GM11168 (cell line): ENCODE measurements around the gene INPP4B.

Experiments used
- in situ Hi-C: fragments of 300-500 bp; cut with MboI; formaldehyde crosslinking; loops from one replicate; pipeline ENCODE4 v1.12.0; 2022; ENCODE audit warnings: low sequenced_read_pairs; ENCODE audit not compliant: unreplicated experiment

Gene INPP4B

GRCh38 chr4:142500966-142501365 lies 345.1 kb downstream of the INPP4B start:
- in situ Hi-C loops, result no loop called here

DNA sequence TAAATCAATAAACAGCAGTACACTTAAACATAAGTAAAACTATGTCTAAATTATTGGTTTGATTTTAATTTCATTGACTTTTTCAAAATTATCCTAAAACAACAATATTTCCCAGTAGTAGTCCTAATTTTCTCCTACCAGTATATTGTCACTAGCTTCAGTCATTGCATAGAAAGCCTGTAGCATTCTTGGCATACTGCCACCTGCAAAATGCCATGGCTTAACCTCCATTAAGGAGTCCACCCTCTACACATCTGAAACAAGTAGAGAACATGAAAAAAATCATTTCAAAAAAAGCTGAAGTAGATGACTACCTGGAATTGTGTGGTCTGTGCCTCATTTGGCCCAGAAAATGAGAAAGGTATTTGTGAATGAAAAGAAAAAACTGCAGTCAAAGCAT lies 348.5 kb downstream of the INPP4B start:
- in situ Hi-C loops, result no loop called here

DNA sequence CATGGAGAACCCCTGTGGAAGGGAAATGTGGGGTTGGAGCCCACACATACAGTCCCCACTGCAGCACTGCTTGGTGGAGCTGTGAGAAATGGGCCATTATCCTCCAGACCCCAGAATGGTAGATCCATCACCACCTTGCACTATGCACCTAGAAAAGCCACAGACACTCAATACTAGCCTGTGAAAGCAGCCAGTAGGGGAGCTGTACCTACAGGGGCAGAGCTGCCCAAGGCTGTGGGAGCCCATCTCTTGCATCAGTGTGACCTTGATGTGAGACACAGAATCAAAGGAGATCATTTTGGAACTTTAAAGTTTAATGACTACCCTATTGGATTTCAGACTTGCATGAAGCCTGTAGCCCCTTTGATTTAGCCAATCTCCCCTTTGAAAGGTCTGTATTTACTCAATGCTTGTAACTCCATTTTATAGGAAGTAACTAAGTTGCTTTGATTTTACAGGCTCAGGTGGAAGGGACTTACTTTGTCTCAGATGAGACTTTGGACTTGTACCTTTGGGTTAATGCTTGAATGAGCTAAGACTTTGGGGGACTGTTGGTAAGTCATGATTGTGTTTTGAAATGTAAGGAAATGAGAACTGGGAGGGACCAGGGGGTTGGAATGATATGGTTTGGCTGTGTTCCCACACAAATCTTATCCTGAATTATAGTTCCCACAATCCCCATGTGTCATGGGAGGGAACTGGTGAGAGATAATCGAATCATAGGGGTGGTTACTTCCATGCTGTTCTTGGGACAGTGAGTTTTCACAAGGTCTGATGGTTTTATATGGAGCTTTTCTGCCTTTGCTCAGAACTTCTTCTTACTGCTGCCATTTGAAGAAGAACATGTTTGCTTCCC lies 352.6 kb downstream of the INPP4B start:
- in situ Hi-C loops, result no loop called here

GRCh38 chr4:142485452-142485851 lies 360.6 kb downstream of the INPP4B start:
- in situ Hi-C loops, result no loop called here

DNA sequence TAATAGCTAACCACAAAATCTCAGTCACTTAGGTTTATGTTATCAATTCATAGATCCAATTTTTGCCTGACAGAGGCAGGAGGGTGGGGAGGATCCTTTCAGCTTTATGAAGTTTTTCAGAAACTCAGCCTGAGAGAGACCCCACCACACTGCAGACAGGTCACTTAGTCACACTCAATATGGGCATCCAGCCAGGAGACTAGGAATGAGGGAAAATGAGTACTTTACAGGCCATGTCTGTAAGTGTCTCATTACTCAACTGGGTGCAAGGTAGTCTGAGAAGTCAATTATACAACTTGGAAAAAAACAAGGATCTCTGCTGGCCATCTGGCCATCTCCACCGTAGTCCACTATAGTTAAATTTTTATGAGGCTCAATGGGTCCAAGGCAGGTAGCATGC lies 365.9 kb downstream of the INPP4B start:
- in situ Hi-C loops, result no loop called here

DNA sequence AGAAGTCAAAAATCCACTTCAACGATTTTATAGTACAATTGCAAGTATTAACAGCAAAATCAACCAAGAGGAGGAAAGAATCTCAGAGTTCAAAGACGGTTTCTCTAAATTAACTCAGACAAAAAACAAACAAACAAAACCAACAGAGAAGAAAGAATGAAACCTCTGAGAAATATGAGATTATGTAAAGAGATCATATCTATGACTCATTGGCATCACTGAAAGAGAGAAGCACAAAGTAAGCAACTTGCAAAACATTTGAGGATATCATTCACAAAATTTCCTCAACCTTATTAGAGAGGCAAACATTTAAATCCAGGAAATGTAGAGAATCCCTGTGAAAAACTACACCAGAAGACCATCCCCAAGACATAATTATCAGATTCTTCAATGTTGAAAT lies 370.4 kb downstream of the INPP4B start:
- in situ Hi-C loops, result no loop called here

DNA sequence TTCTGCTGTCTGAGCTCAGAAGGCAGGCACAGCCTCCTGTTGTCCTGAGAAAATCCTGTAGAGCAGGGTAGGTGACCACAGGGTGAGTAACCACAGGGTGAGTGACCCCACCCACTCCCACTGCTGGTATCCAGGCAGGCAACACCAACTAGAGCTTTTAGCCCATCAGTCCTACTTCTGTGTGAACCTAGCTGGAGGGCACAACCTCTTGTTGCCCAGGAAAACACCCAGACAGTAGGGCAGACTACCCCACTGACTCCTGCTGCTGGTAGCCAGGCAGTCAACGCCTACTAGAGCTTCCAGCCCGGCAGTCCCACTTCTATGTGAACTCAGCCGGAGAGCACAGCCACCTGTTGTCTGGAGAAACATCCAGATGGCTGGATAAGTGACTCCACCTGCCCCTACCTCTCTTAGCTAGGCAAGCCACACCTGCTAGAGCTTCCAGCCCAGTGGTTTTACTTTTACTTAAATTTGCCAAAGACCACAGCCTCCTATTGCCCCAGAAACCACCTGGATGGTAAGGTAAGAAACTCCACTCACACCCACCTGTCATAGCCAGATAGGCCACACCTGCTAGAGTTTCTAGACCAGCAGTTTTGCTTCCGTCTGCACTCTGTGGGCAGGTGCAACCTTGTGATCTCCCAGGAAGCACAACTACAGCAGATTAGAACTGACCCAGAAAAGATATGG lies 371.6 kb downstream of the INPP4B start:
- in situ Hi-C loops, result no loop called here

DNA sequence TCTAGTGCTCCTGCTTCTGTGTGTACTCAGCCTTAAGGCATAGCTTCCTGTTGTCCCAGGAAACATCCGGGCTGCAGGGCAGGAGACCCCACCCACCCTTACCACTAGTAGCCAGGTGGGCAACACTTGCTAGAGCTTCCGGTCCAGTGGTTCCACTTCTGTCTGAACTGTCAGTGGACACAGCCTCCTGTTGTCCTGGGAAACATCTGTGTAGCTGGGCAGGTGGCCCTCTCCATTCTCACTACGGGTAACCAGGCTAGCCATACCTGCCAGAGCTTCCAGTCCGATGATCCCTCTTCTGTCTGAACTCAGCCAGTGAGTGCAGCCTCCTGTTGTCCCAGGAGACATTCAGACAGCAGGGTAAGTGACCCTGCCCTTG lies 372.2 kb downstream of the INPP4B start:
- in situ Hi-C loops, result no loop called here

DNA sequence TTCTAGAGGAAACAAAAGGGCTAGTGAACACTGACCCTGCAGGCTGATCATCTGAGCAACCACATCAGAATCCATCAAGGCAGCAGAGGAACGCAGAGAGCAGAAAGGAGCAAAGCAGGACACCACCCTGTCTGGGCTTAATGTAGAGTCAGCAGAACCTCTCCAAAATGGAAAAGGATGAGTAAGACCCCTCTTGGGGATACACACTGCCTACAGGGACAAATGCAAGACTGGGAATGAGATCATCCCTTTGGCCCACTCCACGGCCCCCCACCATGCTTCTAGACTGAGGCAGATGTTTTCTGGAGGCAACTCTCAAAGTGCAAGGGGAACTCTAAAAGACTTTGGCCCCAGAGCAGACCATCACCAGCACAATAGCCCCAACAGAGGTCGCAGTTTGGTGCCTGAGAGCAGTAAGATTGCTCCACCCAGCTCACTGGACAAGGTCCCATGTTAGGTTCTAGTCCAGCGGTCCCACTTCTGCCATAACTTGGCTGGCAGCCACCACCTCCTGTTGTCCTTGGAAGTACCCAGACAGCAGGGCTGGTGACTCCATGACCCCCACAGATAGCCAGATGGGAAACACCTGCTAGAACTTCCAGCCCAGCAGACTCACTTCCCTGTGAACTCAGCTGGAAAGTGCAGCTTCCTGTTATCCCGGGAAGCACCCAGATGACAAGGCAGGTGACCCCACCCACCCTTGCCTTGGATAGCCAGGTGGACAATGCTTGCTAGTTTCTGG lies 372.7 kb downstream of the INPP4B start:
- in situ Hi-C loops, result no loop called here

- in situ Hi-C loops, result no loop called here
These were observed 379.0 kb downstream of the INPP4B start for GRCh38 chr4:142467088-142467487.

DNA sequence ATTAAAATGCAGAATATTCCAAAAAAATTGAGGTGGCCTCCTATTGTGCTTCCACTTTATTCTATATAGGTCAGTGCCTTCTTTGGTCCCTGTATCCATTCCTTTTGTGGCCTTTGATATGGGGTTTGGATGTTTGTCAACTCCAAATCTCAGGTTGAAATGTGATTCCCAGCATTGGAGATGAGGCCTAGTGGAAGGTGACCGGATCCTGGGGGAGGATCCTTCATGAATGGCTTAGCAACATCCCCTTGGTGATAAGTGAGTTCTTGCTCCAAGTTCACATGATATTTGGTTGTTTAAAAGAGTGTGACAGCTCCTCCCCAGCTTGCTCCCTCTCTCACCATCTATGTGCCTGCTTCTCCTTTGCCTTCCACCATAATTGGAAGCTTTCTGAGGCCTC lies 380.6 kb downstream of the INPP4B start:
- in situ Hi-C loops, result no loop called here

- in situ Hi-C loops, result no loop called here
These were observed 382.9 kb downstream of the INPP4B start for GRCh38 chr4:142463206-142463605.

DNA sequence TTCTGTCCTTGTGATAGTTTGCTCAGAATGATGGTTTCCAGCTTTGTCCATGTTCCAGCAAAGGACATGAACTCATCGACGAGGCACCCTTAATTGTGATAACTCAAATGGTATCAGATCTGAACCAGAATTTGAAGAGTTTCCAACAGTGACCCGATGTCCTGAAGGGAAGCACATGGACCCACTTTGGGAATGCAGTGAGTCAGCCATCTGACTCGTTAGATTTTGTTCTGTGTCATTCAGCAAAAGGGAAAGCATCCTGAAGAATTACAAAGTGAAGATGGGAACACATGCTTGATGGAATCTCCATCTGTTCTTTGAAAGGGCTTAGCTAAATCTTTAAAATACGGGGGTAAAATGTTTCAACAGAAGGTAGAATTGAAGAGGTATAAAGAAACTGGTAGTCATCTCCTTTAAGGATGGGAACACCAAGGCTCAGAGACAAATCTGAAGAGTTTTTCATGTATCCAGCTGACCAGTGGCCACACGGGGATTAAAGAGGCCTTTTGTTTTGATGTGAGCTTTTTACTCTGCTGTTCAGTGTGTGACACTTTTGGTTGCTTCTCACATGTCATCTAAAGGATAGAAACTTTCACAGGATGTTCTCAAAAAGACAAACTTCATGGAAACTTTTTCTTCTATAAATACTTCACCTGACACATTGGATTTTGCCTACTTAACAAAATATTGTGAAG lies 393.8 kb downstream of the INPP4B start:
- in situ Hi-C loops, result no loop called here

GRCh38 chr4:142449771-142450373 lies 396.2 kb downstream of the INPP4B start:
- in situ Hi-C loops, result no loop called here

DNA sequence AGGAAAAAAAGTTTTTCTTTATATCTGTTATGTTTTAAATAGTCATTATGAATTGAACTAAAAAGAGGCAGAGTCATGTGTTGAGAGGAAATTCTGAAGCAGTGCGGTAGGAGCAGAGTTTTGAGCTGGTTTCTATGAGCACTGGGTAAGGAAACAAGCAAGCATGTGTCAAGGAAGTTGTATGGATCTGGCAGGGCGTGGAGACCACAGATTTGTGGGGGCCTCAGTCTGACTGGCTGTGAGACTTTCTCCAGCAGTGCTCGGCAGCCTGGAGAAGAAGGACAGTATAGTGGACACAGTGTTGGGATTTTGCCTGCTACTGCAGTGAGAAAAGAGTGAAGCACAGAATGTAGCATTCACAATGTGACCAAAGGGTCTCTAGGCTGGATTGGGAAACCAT lies 399.1 kb downstream of the INPP4B start:
- in situ Hi-C loops, result no loop called here

GRCh38 chr4:142443469-142443868 lies 402.6 kb downstream of the INPP4B start:
- in situ Hi-C loops, result no loop called here

DNA sequence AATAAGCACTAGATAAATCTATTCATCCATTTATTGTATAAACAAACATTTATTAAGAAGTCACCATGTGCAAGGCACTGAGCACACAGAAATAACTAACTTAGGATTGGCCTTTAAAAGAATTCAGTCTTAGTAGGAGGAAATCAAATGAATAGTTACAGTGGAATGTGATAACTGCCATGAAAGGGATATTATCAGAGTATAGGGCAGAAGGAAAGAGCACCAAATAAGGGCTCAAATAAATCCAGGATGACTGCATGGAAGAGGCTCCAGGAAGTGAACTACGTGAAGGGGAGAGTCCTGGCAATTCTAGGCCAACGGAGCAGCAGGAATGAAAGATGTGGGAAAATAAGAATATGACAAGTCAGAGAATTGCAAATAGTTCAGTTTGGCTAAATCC lies 406.0 kb downstream of the INPP4B start:
- in situ Hi-C loops, result no loop called here

DNA sequence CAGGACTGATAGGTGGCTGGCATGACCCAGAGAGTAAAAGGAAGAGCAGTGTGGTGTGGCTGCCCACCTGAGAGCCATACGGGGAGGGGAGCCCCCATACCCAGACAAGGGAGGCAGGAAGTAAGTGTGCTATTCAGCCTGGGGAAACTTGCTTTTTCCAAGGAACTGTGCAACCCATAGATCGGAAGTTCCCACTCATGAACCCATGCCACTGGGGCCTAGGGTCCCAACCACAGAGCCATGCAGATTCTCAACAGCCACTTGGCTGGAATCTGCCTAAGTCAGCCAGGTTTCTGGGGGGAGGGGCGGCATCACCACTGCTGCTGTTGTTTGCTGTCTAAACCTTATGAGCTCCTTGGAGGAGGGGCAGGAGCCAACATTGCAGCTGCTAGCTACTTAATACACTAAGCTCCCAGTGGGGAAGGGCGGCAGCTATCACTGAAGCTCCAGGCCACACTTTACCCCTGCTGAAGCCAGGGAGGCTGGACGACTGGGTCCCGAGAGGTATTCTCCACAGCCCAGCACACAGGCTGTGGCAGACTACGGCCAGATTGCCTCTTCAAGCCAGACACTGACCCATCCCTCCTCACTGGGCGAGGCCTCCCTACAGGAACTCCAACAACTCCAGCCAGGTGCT lies 410.4 kb downstream of the INPP4B start:
- in situ Hi-C loops, result no loop called here

DNA sequence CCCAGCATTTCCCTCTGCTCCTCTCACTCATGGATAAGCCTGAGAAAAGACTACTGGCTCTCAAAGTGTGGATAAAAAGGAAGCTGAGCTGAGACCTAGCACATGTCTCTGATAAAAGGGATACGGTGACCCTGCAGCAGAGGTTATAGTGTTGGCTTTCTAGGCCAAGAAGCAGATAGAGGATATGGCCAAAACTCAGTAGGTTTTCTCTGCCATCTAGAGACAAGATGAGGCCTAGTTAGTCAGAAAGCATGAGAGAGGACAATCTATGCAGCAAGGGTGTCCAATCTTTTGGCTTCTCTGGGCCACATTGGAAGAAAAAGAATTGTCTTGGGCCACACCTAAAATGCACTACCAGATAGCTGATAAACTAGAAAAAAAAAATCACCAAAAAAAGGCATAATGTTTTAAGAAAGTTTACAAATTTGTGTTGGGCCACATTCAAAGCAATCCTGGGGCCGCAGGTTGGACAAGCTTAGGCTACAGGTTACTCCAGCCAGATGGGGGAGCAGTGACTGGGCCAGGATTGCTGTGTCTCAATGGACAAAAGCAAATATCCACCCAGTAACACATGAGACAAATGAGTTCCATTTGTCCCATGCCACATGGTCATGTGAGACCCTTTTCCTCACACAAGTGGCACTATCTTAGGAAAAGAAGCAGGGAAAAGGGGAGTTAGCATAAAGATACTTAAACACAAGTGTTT lies 411.4 kb downstream of the INPP4B start:
- in situ Hi-C loops, result no loop called here
